SKM-1 (cell line): Measurements from ENCODE around the gene FAM171A1.
"Not testable (repeated sequence)": the region's sequence is repeated elsewhere in the genome, so short reads cannot be mapped to it uniquely, and the experiment has no call there.

ENCODE experiments used
- DNase-seq: peaks from one replicate; lab custom pipeline; 2025; ENCODE audit not compliant: unreplicated experiment; lab: John Stamatoyannopoulos, UW

FAM171A1 gene

DNA sequence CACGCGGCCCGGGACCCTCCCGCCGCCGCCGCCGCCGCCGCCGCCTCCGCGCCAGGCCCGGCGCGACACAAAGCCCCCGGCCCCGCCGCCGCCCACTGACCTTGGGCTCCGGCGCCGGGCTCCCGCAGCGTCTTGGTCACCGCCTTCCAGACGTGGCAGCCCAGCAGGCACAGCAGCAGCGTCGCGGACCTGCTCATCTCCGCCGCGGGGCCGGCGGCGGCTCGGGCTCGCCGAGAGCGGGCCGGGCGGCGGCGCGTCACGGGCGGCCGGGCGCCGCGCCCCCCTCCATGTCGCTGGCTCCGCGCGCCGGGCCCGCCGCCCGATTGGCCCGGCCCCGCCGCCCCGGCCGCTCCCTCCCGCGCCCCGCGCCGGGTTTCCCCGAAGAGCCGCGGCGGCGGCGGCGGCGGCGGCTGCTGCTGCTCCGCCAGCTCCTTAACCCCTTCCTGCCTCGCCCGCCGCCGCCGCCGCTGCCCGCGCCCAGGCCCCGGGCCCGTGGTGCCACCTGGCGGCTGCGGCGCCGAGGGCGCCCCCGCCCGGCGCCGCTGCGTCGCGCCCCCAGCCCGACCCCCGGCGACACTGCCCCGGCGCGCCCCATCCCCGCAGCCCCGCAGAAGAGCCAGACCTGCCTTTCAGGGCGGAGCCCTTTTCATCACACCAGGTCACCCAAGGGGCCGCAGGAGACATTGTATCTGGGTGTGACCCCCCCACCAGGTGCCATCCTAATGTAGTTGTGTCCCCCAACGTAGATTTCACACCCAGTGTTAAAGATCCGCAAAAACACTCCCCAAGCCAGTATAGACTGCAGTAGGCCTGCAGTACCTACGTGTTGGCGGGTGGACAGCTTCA is at the start of gene FAM171A1:
FAM171A1 (minus strand) TSS at position 434 of the 846 bp plus-strand sequence; CDS start at position 197, 237 bp downstream.
- DNase-seq = no peak

- DNase-seq = no peak
Observed at GRCh38 chr10:15420858-15421257, 49.8 kb upstream of the FAM171A1 start.

DNA sequence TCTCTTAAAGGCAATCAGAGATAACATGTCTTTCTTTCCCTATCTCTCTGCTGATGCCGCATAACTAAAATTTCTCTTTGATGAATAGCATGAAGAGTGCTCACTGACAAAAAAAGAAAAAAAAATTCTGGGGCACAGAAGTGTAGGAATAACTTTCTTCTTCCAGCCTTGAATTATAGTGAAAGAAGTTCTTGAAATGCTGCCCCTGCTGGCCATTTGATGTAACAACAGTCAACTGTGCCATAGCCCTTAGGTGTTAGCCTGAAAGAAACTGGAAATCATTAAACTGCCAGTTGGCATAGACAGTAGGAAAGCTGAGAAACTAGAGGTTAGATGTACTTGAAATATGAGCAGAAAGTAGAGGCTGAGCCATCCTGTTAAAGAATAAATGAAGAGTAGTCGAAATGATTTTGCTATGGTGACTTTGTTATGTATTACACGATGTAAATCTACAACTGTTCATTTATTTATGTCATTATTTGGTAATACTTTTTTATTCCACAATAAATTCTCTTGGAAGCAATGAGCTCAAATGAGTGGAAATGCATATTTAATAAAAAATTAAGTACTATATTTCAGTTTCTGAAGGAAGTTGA is 48.3 kb upstream of the FAM171A1 start:
- DNase-seq = no peak

- no peak for DNase-seq
Observed at GRCh38 chr10:15416034-15416433, 44.9 kb upstream of the FAM171A1 start.

GRCh38 chr10:15411010-15411409 is 39.9 kb upstream of the FAM171A1 start:
- DNase-seq = no peak

- not testable (repeated sequence) for DNase-seq
Observed at GRCh38 chr10:15409350-15409749, 38.3 kb upstream of the FAM171A1 start.

DNA sequence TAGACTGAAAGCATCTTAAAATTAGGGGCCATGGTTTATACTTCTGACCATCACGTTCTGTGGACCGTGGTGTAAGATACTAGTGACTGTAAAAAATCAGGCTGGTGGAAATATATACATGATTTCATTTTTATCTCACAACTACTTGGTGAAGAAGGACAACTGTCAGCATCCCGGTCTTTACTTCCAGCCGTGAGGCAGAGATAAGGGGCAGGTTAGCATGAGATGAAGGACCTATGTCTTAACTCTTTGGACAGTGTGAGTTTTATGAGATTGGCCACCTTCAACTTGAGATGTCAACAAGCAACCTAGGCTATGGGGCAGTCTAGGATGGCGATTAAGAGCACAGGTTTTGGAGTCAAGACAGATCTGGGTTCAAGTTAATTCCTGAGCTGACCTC is 37.5 kb upstream of the FAM171A1 start:
- DNase-seq = no peak

GRCh38 chr10:15405319-15405718 is 34.2 kb upstream of the FAM171A1 start:
- DNase-seq = no peak

DNA sequence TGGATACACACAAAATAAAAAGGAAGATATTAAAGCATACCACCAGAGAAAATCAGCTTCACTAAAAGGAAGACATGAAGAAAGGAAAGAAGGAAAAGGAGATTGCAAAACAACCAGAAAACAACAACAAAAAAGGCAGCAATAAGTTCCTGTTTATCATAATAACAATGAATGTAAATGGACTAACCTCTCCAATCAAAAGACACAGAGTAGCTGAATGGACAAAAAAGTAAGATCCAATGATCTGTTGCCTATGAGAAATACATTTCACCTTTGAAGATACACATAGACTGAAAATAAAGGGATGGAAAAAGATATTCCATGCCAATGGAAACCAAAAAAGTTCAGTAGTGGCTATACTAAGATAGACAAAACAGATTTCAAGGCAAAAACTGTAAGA is 30.3 kb upstream of the FAM171A1 start:
- no peak for DNase-seq

GRCh38 chr10:15400461-15400860 is 29.4 kb upstream of the FAM171A1 start:
- DNase-seq = not testable (repeated sequence)

- DNase-seq = no peak
Observed at GRCh38 chr10:15399060-15399661, 28.1 kb upstream of the FAM171A1 start.

DNA sequence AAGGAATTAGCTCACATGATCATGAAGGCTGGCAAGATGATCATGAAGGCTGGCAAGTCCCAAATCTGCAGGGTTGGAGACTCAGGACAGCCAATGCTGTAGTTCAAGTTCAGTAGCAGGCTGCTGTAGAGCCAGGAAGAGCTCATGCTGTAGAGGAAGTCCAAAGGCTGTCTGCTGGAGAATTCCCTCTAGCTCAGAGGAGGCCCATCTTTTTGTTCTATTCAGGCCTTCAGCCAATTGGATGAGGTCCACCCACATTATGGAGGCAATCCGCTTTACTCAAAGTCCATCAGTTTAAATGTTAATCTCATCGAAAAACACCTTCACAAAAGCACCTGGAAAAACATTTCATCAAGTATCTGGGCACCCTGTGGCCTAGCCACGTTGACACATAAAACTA is 24.8 kb upstream of the FAM171A1 start:
- DNase-seq = no peak

DNA sequence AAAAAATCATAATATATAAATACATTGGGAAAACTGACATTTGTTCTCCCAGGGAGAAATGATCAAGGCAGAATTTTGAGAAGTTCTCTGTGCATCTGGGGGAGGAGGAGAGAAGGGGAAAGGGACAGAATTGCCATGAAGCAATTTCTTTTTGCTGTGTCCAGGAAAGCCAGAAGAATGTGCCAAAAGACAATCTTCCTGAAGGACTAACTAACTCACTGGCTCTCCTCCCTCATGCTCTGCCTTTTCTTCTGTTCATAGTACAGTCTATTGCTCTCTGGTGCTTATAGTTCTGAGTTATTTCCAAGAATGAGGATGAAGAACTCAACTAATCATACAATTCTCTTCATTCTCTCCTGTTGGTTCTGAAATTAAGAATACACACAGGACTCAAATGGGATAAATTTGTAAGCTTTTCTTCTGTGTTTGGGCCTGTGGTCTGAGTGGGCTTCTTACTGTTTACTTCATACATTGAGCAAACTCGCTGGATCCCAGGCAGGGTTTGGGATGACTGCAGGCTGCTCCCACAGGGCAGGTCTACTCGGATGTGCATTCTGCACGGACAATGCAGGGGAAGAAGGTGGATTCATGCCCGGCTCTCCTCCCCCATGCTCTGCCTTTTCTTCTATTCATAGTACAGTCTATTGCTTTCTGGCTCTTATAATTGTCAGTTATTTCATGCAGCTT is 22.2 kb upstream of the FAM171A1 start:
- DNase-seq = no peak

- DNase-seq = no peak
Observed at GRCh38 chr10:15391491-15391890, 20.4 kb upstream of the FAM171A1 start.

DNA sequence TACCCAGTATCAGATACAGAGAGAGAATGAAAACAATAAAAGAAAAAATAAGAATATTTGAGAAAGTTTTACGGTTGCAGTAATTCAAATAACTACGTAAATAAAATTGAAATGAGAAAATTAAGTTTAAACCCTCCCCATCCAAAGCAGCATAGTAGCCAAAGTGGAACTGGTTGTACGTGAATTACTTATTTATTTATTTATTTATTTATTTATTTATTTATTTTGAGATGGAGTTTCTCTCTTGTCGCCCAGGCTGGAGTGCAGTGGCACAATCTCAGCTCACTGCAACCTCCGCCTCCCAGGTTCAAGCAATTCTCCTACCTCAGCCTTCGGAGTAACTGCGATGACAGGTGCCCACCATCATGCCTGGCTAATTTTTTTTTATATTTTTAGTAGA is 17.1 kb upstream of the FAM171A1 start:
- DNase-seq = not testable (repeated sequence)

GRCh38 chr10:15387021-15387420 is 15.9 kb upstream of the FAM171A1 start:
- no peak for DNase-seq

- DNase-seq = no peak
Observed at GRCh38 chr10:15385552-15386455, 14.7 kb upstream of the FAM171A1 start.

DNA sequence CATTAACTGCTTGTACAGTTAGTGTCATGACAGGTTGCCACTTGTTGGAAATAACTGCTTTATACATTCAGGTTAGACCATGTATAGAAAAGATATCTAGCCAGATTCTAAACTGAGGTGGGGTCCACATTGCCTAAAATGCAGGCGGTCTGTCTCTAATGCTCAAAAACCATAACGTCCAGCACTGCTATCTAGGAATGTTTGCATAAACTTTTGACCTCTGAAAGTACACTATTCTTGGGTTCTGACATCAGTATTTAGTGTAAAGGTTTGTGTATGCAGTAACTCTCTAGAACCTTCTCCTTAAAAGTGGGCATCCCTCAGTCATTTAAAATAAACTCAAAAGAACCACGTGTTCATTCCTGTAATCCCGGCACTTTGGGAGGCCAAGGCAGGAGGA is 10.3 kb upstream of the FAM171A1 start:
- DNase-seq = no peak

- DNase-seq = no peak
Observed at GRCh38 chr10:15379078-15379477, 8.0 kb upstream of the FAM171A1 start.

DNA sequence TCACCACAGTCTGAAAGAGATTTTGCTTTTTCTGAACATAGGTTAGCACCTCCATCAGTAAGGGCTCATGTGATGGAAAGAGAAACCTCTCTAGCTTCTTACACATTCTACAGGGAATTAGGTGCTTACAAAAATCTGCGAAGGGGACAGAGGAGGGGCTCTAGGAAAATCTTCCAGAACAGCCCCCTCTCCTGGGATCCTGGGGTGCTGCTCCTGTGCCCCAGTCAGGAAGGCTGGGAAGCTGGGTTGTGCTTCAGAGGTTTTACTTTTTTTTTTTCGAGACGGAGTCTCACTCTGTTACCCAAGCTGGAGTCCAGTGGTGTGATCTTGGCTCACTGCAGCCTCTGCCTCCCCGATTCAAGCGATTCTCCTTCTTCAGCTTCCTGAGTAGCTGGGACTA is 7.5 kb upstream of the FAM171A1 start:
- no peak for DNase-seq

DNA sequence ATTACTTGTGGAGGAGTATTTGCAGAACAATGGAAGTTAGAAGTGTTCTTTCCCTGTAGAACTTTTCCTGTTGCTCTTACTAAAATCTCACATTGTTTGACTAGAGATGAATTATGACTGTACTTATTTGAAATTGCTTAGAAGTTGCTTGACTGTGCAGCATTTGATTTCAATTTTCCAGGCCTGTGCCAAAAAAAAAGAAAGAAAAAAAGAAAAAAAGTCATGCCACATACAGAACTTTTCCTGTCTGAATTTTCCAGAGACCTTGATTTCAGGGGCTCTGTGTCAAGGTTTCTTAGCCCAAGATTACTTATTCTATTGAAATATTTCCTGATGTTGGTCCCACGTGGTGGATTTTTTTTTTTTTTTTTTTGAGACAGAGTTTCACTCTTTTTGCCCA is 3.5 kb upstream of the FAM171A1 start:
- DNase-seq = no peak
